ENCODE data around the gene MLC1.

MLC1 gene

GRCh38 chr22:50115693-50116092 is 30.5 kb upstream of the MLC1 start:
- POLR2A ChIA-PET = no interaction called here
- CTCF ChIA-PET = interaction anchor here (0.6 kb wide), 1 partner anchor 359 kb away, joined by 4 read pairs; no protein-coding TSS in a partner anchor
- no peak for DNase-seq (ENCODE audit: extremely low spot score)

GRCh38 chr22:50114221-50115021 is 29.2 kb upstream of the MLC1 start:
- CTCF ChIA-PET = no interaction called here
- no peak for DNase-seq (ENCODE audit: extremely low spot score)
- no peak for TF ChIP-seq CTBP1 (IDR thresholded peaks at IDR 0.05; ENCODE audit: borderline replicate concordance)
- no peak for TF ChIP-seq LEF1 (IDR thresholded peaks at IDR 0.05; ENCODE audit: borderline replicate concordance)
- TF ChIP-seq SP1 (IDR thresholded peaks at IDR 0.05) = no peak
- POLR2A ChIA-PET = no interaction called here

More at GRCh38 chr22:50115693-50116092, 30.5 kb upstream of the MLC1 start:
- no peak for TF ChIP-seq NFRKB (IDR thresholded peaks at IDR 0.05)
- no peak for TF ChIP-seq SUZ12 (IDR thresholded peaks at IDR 0.05)
- TF ChIP-seq ARNT (IDR thresholded peaks at IDR 0.05) = no peak
- TF ChIP-seq BHLHE40 (IDR thresholded peaks at IDR 0.05; ENCODE audit: borderline replicate concordance) = no peak

GRCh38 chr22:50112151-50113118 is 27.2 kb upstream of the MLC1 start:
- no peak for TF ChIP-seq ELF4 (IDR thresholded peaks at IDR 0.05)
- no peak for TF ChIP-seq SP1 (IDR thresholded peaks at IDR 0.05)
- TF ChIP-seq ZNF384 (IDR thresholded peaks at IDR 0.05) = no peak
- TF ChIP-seq LEF1 (IDR thresholded peaks at IDR 0.05; ENCODE audit: borderline replicate concordance) = no peak
- TF ChIP-seq FOXA1 (IDR thresholded peaks at IDR 0.05) = no peak
- TF ChIP-seq CTBP1 (IDR thresholded peaks at IDR 0.05; ENCODE audit: borderline replicate concordance) = no peak
- TF ChIP-seq ARNT (IDR thresholded peaks at IDR 0.05) = no peak
- TF ChIP-seq FOXK2 (IDR thresholded peaks at IDR 0.05) = no peak
- TF ChIP-seq TARDBP (IDR thresholded peaks at IDR 0.05) = no peak
- TF ChIP-seq FOXM1 (IDR thresholded peaks at IDR 0.05; ENCODE audit: borderline replicate concordance) = no peak
- TF ChIP-seq HDGF (IDR thresholded peaks at IDR 0.05; ENCODE audit: borderline replicate concordance) = no peak
- no peak for TF ChIP-seq PKNOX1 (IDR thresholded peaks at IDR 0.05)
- no peak for TF ChIP-seq L3MBTL2 (conservative IDR thresholded peaks at IDR 0.05)
- no peak for TF ChIP-seq SUZ12 (IDR thresholded peaks at IDR 0.05)
- ChIA-PET CTCF (no interaction called here), POLR2A (no interaction called here)
- no peak for DNase-seq (ENCODE audit: extremely low spot score)

- CTCF ChIA-PET = interaction anchor here (0.6 kb wide), 1 partner anchor 131 kb away, joined by 9 read pairs; no protein-coding TSS in a partner anchor
- POLR2A ChIA-PET = no interaction called here
- TF ChIP-seq LEF1 (IDR thresholded peaks at IDR 0.05; ENCODE audit: borderline replicate concordance) (no peak), PKNOX1 (IDR thresholded peaks at IDR 0.05) (no peak), L3MBTL2 (conservative IDR thresholded peaks at IDR 0.05) (no peak), SUZ12 (IDR thresholded peaks at IDR 0.05) (no peak), TARDBP (IDR thresholded peaks at IDR 0.05) (no peak), ARNT (IDR thresholded peaks at IDR 0.05) (no peak), BHLHE40 (IDR thresholded peaks at IDR 0.05; ENCODE audit: borderline replicate concordance) (no peak), FOXK2 (IDR thresholded peaks at IDR 0.05) (no peak), HDGF (IDR thresholded peaks at IDR 0.05; ENCODE audit: borderline replicate concordance) (no peak), NFRKB (IDR thresholded peaks at IDR 0.05) (no peak), SP1 (IDR thresholded peaks at IDR 0.05) (no peak), ZNF384 (IDR thresholded peaks at IDR 0.05) (no peak), CTBP1 (IDR thresholded peaks at IDR 0.05; ENCODE audit: borderline replicate concordance) (no peak), ELF4 (IDR thresholded peaks at IDR 0.05) (no peak), FOXM1 (IDR thresholded peaks at IDR 0.05; ENCODE audit: borderline replicate concordance) (no peak)
- no peak for DNase-seq (ENCODE audit: extremely low spot score)
Measured at GRCh38 chr22:50111056-50111455, 25.8 kb upstream of the MLC1 start.

- POLR2A ChIA-PET = no interaction called here
- CTCF ChIA-PET = no interaction called here
- no peak for DNase-seq (ENCODE audit: extremely low spot score)
- TF ChIP-seq NFRKB (IDR thresholded peaks at IDR 0.05) (no peak), HDGF (IDR thresholded peaks at IDR 0.05; ENCODE audit: borderline replicate concordance) (no peak), ELF4 (IDR thresholded peaks at IDR 0.05) (no peak), PKNOX1 (IDR thresholded peaks at IDR 0.05) (no peak), ZNF384 (IDR thresholded peaks at IDR 0.05) (no peak), L3MBTL2 (conservative IDR thresholded peaks at IDR 0.05) (no peak), SUZ12 (IDR thresholded peaks at IDR 0.05) (no peak), CTBP1 (IDR thresholded peaks at IDR 0.05; ENCODE audit: borderline replicate concordance) (no peak), FOXM1 (IDR thresholded peaks at IDR 0.05; ENCODE audit: borderline replicate concordance) (no peak), BHLHE40 (IDR thresholded peaks at IDR 0.05; ENCODE audit: borderline replicate concordance) (no peak), FOXK2 (IDR thresholded peaks at IDR 0.05) (no peak), LEF1 (IDR thresholded peaks at IDR 0.05; ENCODE audit: borderline replicate concordance) (no peak), FOXA1 (IDR thresholded peaks at IDR 0.05) (no peak)
Measured at GRCh38 chr22:50107529-50107928, 22.3 kb upstream of the MLC1 start.
